Measurements from ENCODE around the gene ANO5.
"Not testable (repeated sequence)": the region's sequence is repeated elsewhere in the genome, so short reads cannot be mapped to it uniquely, and the experiment has no call there.

DNA sequence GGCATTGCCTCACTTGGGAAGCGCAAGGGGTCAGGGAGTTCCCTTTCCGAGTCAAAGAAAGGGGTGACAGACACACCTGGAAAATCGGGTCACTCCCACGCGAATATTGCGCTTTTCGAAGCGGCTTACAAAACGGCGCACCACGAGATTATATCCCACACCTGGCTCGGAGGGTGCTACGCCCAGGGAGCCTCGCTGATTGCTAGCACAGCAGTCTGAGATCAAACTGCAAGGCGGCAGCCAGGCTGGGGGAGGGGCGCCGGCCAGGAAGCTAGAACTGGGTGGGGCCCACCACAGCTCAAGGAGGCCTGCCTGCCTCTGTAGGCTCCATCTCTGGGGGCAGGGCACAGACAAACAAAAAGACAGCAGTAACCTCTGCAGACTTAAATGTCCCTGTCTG lies 92.1 kb downstream of the ANO5 start:
- TF ChIP-seq, protein P1, sequence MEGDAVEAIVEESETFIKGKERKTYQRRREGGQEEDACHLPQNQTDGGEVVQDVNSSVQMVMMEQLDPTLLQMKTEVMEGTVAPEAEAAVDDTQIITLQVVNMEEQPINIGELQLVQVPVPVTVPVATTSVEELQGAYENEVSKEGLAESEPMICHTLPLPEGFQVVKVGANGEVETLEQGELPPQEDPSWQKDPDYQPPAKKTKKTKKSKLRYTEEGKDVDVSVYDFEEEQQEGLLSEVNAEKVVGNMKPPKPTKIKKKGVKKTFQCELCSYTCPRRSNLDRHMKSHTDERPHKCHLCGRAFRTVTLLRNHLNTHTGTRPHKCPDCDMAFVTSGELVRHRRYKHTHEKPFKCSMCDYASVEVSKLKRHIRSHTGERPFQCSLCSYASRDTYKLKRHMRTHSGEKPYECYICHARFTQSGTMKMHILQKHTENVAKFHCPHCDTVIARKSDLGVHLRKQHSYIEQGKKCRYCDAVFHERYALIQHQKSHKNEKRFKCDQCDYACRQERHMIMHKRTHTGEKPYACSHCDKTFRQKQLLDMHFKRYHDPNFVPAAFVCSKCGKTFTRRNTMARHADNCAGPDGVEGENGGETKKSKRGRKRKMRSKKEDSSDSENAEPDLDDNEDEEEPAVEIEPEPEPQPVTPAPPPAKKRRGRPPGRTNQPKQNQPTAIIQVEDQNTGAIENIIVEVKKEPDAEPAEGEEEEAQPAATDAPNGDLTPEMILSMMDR (optimal IDR thresholded peaks at IDR 0.05 in 1 of 3, IDR thresholded peaks at IDR 0.05 in 1 of 3, conservative IDR thresholded peaks at IDR 0.05 in 1 of 3; ENCODE audit: extremely low read depth in 1 of 3, insufficient read depth in 2 of 3, low read length in 3 of 3): not testable (repeated sequence)
- TF ChIP-seq EZH2 (IDR thresholded peaks at IDR 0.05; ENCODE audit: low read length): not testable (repeated sequence)
